HepG2 (cell line): ENCODE measurements around the gene FEM1C. TPM values are rescaled to one million over a fixed set of nuclear protein-coding genes. Genes with fewer than 3 reads are reported as not detected.

Experiments used
- ATAC-seq: fragments of 200-7000 bp; cut with Tn5 transposase; 3 replicates; pipeline ENCODE4 v1.9.1; 2020; ENCODE audit warnings: mild to moderate bottlenecking, moderate library complexity
- BruUV-seq: library from RNA; stranded (reverse); fragments of 400-500 nt; replicated peaks from 2 replicates; lab custom pipeline; 2021; lab: Mats Ljungman, UMichigan
- CTCF ChIA-PET: fragments of 300-600 bp; formaldehyde crosslinking; extraction: SDS; loops from one replicate; lab custom pipeline; 2021; ENCODE audit warnings: low total read pairs, inconsistent platforms, low intra/inter-chr PET ratio; lab: Yijun Ruan, JAX
- POLR2A ChIA-PET: fragments of 350-600 bp; sonication (Branson Sonifier 250); formaldehyde crosslinking; loops from one replicate; lab custom pipeline; 2020; ENCODE audit warnings: antibody characterized with exemption, inconsistent platforms; lab: Yijun Ruan, JAX
- DNase-seq: peaks from one replicate; pipeline ENCODE4 v3.0.0-alpha.2; 2015; ENCODE audit warnings: low spot score
- FAIRE-seq: peaks from 3 replicates; lab custom pipeline; 2011; peaks lifted over from hg19 to GRCh38; lab: Jason Lieb, UNC
- H2AFZ ChIP-seq: one replicate; pipeline ENCODE4 v1.6.1; 2011; ENCODE audit warnings: low read length, inconsistent platforms
- H3K27ac ChIP-seq: fragments of 300-600 bp; 3 replicates; pipeline ENCODE4 v1.8.0; 2011; ENCODE audit warnings: mixed run types, mild to moderate bottlenecking, mixed read lengths, low read length, inconsistent platforms; ENCODE audit not compliant: insufficient read depth; ENCODE audit errors: extremely low read length
- H3K27me3 ChIP-seq, 2 experiments: fragments of 200-600 bp in 1 of 2; 2 replicates in 1 of 2; 3 replicates in 1 of 2; pipeline versions ENCODE4 v1.6.0 to v1.8.0; 2011; ENCODE audit warnings: low read length in 2 of 2, mild to moderate bottlenecking in 2 of 2, moderate library complexity in 2 of 2, inconsistent platforms in 1 of 2; ENCODE audit not compliant: insufficient read depth in 2 of 2, control insufficient read depth in 1 of 2
- H3K36me3 ChIP-seq, 2 experiments: fragments of 200-600 bp in 1 of 2; replicated peaks in 1 of 2; 2 replicates in 1 of 2; 3 replicates in 1 of 2; pipeline versions ENCODE4 v1.5.1 to v1.8.0; 2011; ENCODE audit warnings: low read length in 2 of 2, inconsistent platforms in 1 of 2; ENCODE audit not compliant: insufficient read depth in 2 of 2, control insufficient read depth in 1 of 2
- H3K4me1 ChIP-seq: 2 replicates; pipeline ENCODE4 v1.5.1; 2012; ENCODE audit warnings: low read length, inconsistent platforms; ENCODE audit not compliant: insufficient read depth
- H3K4me2 ChIP-seq: 2 replicates; pipeline ENCODE4 v1.6.0; 2011; ENCODE audit warnings: low read depth, low read length, inconsistent platforms
- H3K4me3 ChIP-seq, 3 experiments: fragments of 200-600 bp in 1 of 3; sonication (generic), shearing (Covaris generic) in 1 of 3; replicated peaks in 1 of 3; 2 replicates each; pipeline ENCODE4 v1.5.1; 2011 to 2016; ENCODE audit warnings: low read length in 3 of 3, inconsistent platforms in 2 of 3, low read depth in 2 of 3, mild to moderate bottlenecking in 2 of 3, control low read depth in 1 of 3, mixed read lengths in 1 of 3; ENCODE audit not compliant: insufficient read depth in 1 of 3
- H3K79me2 ChIP-seq: one replicate; pipeline ENCODE4 v1.6.1; 2011; ENCODE audit warnings: low read length, inconsistent platforms; ENCODE audit not compliant: insufficient read depth
- H3K9ac ChIP-seq: 2 replicates; pipeline ENCODE4 v1.6.0; 2011; ENCODE audit warnings: mild to moderate bottlenecking, low read depth, low read length, inconsistent platforms; ENCODE audit not compliant: insufficient read depth
- H3K9me3 ChIP-seq: 2 replicates; pipeline ENCODE4 v1.5.1; 2012; ENCODE audit warnings: mild to moderate bottlenecking, low read length
- H4K20me1 ChIP-seq: 2 replicates; pipeline ENCODE4 v1.6.0; 2011; ENCODE audit warnings: inconsistent platforms, mild to moderate bottlenecking, low read length, moderate library complexity; ENCODE audit not compliant: insufficient read depth
- BHLHE40 ChIP-seq: IDR thresholded peaks from 2 replicates; pipeline ENCODE4 v1.6.1; 2011; ENCODE audit warnings: low read length, improper control_type of control experiment
- CEBPG ChIP-seq: IDR thresholded peaks from 2 replicates; pipeline ENCODE4 v1.6.1; 2016
- ELF1 ChIP-seq: sonication (generic); formaldehyde crosslinking; IDR thresholded peaks from 2 replicates; pipeline ENCODE4 v1.4.0; 2020; ENCODE audit warnings: missing genetic modification reagents
- FOSL2 ChIP-seq: sonication (generic); formaldehyde crosslinking; IDR thresholded peaks from 2 replicates; pipeline ENCODE4 v1.4.0; 2020; ENCODE audit warnings: missing genetic modification reagents
- MBNL3 ChIP-seq: fragments of 250-450 bp; sonication (Bioruptor Pico); conservative IDR thresholded peaks from 2 replicates; pipeline ENCODE4 v1.8.0; 2022; ENCODE audit warnings: mild to moderate bottlenecking, inconsistent platforms
- MED13 ChIP-seq: sonication (generic); formaldehyde crosslinking; IDR thresholded peaks from 2 replicates; pipeline ENCODE4 v1.5.0; 2020; ENCODE audit warnings: missing genetic modification reagents
- MXD3 ChIP-seq: IDR thresholded peaks from 2 replicates; pipeline ENCODE4 v1.6.1; 2016; ENCODE audit warnings: mild to moderate bottlenecking, missing biosample characterization, missing genetic modification reagents
- NFIB ChIP-seq: sonication (generic); formaldehyde crosslinking; IDR thresholded peaks from 2 replicates; pipeline ENCODE4 v1.9.0; 2021; ENCODE audit warnings: missing genetic modification reagents, mild to moderate bottlenecking, borderline replicate concordance
- RAD21 ChIP-seq: fragments of 450-650 bp; formaldehyde crosslinking; IDR thresholded peaks from 2 replicates; pipeline ENCODE4 v1.5.0; 2020; ENCODE audit warnings: mild to moderate bottlenecking
- RFXAP ChIP-seq: sonication (generic); formaldehyde crosslinking; IDR thresholded peaks from 2 replicates; pipeline ENCODE4 v1.4.0; 2020; ENCODE audit warnings: missing genetic modification reagents, borderline replicate concordance
- SNAPC2 ChIP-seq: sonication (generic); formaldehyde crosslinking; IDR thresholded peaks from 2 replicates; pipeline ENCODE4 v1.8.1; 2022; ENCODE audit warnings: mild to moderate bottlenecking, missing genetic modification reagents
- ZNF598 ChIP-seq: sonication (generic); formaldehyde crosslinking; IDR thresholded peaks from 2 replicates; pipeline ENCODE4 v1.5.1; 2020; ENCODE audit warnings: mild to moderate bottlenecking, missing genetic modification reagents, borderline replicate concordance
- ZNF775 ChIP-seq: sonication (generic); formaldehyde crosslinking; IDR thresholded peaks from 2 replicates; pipeline ENCODE4 v1.4.0; 2020; ENCODE audit warnings: missing genetic modification reagents, mild to moderate bottlenecking, moderate library complexity, borderline replicate concordance
- WGBS: methylation state at CpG from one replicate; pipeline ENCODE4 v1.1.6; 2017; ENCODE audit warnings: low lambda C conversion rate; 5-methylcytosine and 5-hydroxymethylcytosine counted together
- in situ Hi-C: cut with HindIII; loops from 2 replicates; pipeline ENCODE4 v1.10.0; 2017; ENCODE audit warnings: low pct_unique_long_range_greater_than_20kb; ENCODE audit not compliant: extremely low pct_ligation_motif_present
- intact Hi-C: fragments of 100-400 bp; cut with micrococcal nuclease; formaldehyde crosslinking; loops from one replicate; pipeline ENCODE4 v1.10.0; 2022; ENCODE audit not compliant: unreplicated experiment
- polyA plus RNA-seq, 8 experiments: library from polyadenylated mRNA; depleted of rRNA in 3 of 8; stranded (reverse) in 7 of 8; unstranded in 1 of 8; fragments of >200 nt; fragmentation: Illumina TruSeq in 4 of 8; extraction: Trizol in 4 of 8; gene quantifications; 2 replicates each; pipeline versions ENCODE4 v1.2.1 to v1.2.3, GENCODE V29; 2011 to 2016; ENCODE audit warnings: low read depth in 4 of 8, missing spikeins in 1 of 8, mixed read lengths in 1 of 8; ENCODE audit not compliant: insufficient read depth in 1 of 8
- total RNA-seq, 5 experiments: library from RNA; depleted of rRNA; stranded (reverse); fragments of >200 nt; fragmentation: Illumina TruSeq; extraction: Trizol; gene quantifications; 2 replicates each; pipeline ENCODE4 v1.2.3, GENCODE V29; 2016; ENCODE audit warnings: low read depth in 1 of 5
- TF ChIP-seq, protein P1 (sequence below): sonication (generic); formaldehyde crosslinking; IDR thresholded peaks from 2 replicates; pipeline ENCODE4 v1.4.0; 2020; ENCODE audit warnings: mild to moderate bottlenecking, missing genetic modification reagents
- TF ChIP-seq, protein P2 (sequence below): sonication (generic); formaldehyde crosslinking; IDR thresholded peaks from 2 replicates; pipeline ENCODE4 v1.5.0; 2020; ENCODE audit warnings: mild to moderate bottlenecking, missing genetic modification reagents
- TF ChIP-seq, protein P3 (sequence below): sonication (generic); formaldehyde crosslinking; IDR thresholded peaks from 2 replicates; pipeline ENCODE4 v1.9.0; 2021; ENCODE audit warnings: missing genetic modification reagents, mild to moderate bottlenecking, borderline replicate concordance
- TF ChIP-seq, protein P4 (sequence below): sonication (generic); formaldehyde crosslinking; IDR thresholded peaks from 2 replicates; pipeline ENCODE4 v1.4.0; 2020; ENCODE audit warnings: missing genetic modification reagents

The FEM1C gene
- total and polyA plus RNA-seq, 2 of the 13 experiments (the other 11 are each of a cell fraction or from before 2014, with no cell fraction given), result 5.5 to 8.3 TPM

GRCh38 chr5:115549154-115549553 is 4.6 kb upstream of the FEM1C start:
- Histone ChIP-seq H3K27me3 (peaks cover 0 to 7% of the 10 kb centered on the region in 2 experiments; a peak in 2 of 5 replicates), H3K4me3 (no peak overlapping the region), H3K27ac (no peak overlapping the region), H3K4me2 (no peak overlapping the region), H3K9me3 (peaks cover 6% of the 10 kb centered on the region), H2AFZ (no peak overlapping the region), H3K9ac (no peak overlapping the region), H3K79me2 (peaks cover under 1% of the 10 kb centered on the region), H4K20me1 (no peaks in the 10 kb centered on the region), H3K36me3 (no peaks in the 10 kb centered on the region), H3K4me1 (peaks cover 13% of the 10 kb centered on the region)
- CTCF ChIA-PET, result interaction anchor here (0.8 to 1.8 kb wide), 2 partner anchors 26 to 38 kb away, joined by 4 to 7 read pairs; no protein-coding TSS in a partner anchor
- ATAC-seq (no peak), DNase-seq (peak; percentile 45), FAIRE-seq (no peak)
- in situ Hi-C loops (loop anchor here (5.0 to 10.0 kb wide), 2 partner anchors 38 to 286 kb away; no protein-coding TSS in a partner anchor), intact Hi-C loops (loop anchor here (1.0 kb wide), 2 partner anchors 25 to 37 kb away; no protein-coding TSS in a partner anchor)
- WGBS, result 16% methylated on average over 3 of the region's 3 CpGs
- POLR2A ChIA-PET, result no interaction called here
- no TSS peak for BruUV-seq
- TF ChIP-seq MED13 (CRISPR knock-in tag) (no peak), RFXAP (no peak), RAD21 (CRISPR knock-in tag) (0 out of 2 replicates have a peak, but pooled peaks have one; percentile 18), ZNF598 (CRISPR knock-in tag) (no peak), NFIB (CRISPR knock-in tag) (no peak), ELF1 (CRISPR knock-in tag) (peak; percentile 30; the same call in 1 of the 2 replicates), CEBPG (CRISPR knock-in tag) (no peak), ZNF775 (no peak), BHLHE40 (no peak), MXD3 (CRISPR knock-in tag) (no peak), SNAPC2 (CRISPR knock-in tag) (no peak), FOSL2 (CRISPR knock-in tag) (no peak), MBNL3 (CRISPR knock-in tag) (no peak)
- TF ChIP-seq, protein P1, sequence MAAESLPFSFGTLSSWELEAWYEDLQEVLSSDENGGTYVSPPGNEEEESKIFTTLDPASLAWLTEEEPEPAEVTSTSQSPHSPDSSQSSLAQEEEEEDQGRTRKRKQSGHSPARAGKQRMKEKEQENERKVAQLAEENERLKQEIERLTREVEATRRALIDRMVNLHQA (CRISPR knock-in tag), result no peak
- TF ChIP-seq, protein P2, sequence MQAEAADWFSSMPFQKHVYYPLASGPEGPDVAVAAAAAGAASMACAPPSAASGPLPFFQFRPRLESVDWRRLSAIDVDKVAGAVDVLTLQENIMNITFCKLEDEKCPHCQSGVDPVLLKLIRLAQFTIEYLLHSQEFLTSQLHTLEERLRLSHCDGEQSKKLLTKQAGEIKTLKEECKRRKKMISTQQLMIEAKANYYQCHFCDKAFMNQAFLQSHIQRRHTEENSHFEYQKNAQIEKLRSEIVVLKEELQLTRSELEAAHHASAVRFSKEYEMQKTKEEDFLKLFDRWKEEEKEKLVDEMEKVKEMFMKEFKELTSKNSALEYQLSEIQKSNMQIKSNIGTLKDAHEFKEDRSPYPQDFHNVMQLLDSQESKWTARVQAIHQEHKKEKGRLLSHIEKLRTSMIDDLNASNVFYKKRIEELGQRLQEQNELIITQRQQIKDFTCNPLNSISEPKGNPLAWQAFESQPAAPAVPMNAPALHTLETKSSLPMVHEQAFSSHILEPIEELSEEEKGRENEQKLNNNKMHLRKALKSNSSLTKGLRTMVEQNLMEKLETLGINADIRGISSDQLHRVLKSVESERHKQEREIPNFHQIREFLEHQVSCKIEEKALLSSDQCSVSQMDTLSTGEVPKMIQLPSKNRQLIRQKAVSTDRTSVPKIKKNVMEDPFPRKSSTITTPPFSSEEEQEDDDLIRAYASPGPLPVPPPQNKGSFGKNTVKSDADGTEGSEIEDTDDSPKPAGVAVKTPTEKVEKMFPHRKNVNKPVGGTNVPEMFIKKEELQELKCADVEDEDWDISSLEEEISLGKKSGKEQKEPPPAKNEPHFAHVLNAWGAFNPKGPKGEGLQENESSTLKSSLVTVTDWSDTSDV (CRISPR knock-in tag), result no peak
- TF ChIP-seq, protein P3, sequence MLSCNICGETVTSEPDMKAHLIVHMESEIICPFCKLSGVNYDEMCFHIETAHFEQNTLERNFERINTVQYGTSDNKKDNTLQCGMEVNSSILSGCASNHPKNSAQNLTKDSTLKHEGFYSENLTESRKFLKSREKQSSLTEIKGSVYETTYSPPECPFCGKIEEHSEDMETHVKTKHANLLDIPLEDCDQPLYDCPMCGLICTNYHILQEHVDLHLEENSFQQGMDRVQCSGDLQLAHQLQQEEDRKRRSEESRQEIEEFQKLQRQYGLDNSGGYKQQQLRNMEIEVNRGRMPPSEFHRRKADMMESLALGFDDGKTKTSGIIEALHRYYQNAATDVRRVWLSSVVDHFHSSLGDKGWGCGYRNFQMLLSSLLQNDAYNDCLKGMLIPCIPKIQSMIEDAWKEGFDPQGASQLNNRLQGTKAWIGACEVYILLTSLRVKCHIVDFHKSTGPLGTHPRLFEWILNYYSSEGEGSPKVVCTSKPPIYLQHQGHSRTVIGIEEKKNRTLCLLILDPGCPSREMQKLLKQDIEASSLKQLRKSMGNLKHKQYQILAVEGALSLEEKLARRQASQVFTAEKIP, result no peak
- TF ChIP-seq, protein P4, sequence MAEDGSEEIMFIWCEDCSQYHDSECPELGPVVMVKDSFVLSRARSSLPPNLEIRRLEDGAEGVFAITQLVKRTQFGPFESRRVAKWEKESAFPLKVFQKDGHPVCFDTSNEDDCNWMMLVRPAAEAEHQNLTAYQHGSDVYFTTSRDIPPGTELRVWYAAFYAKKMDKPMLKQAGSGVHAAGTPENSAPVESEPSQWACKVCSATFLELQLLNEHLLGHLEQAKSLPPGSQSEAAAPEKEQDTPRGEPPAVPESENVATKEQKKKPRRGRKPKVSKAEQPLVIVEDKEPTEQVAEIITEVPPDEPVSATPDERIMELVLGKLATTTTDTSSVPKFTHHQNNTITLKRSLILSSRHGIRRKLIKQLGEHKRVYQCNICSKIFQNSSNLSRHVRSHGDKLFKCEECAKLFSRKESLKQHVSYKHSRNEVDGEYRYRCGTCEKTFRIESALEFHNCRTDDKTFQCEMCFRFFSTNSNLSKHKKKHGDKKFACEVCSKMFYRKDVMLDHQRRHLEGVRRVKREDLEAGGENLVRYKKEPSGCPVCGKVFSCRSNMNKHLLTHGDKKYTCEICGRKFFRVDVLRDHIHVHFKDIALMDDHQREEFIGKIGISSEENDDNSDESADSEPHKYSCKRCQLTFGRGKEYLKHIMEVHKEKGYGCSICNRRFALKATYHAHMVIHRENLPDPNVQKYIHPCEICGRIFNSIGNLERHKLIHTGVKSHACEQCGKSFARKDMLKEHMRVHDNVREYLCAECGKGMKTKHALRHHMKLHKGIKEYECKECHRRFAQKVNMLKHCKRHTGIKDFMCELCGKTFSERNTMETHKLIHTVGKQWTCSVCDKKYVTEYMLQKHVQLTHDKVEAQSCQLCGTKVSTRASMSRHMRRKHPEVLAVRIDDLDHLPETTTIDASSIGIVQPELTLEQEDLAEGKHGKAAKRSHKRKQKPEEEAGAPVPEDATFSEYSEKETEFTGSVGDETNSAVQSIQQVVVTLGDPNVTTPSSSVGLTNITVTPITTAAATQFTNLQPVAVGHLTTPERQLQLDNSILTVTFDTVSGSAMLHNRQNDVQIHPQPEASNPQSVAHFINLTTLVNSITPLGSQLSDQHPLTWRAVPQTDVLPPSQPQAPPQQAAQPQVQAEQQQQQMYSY, result no peak
